Hepatocyte (in vitro differentiated cells): ENCODE measurements around the gene TPK1. TPM values are rescaled to one million over a fixed set of nuclear protein-coding genes. Genes with fewer than 3 reads are reported as not detected.

Source experiments
- DNase-seq: peaks from one replicate; pipeline ENCODE4 v3.0.0-alpha.2; 2016; ENCODE audit warnings: low spot score
- H2AFZ ChIP-seq: fragments of 200-600 bp; sonication (generic); 2 replicates; pipeline ENCODE4 v1.6.0; 2016; ENCODE audit warnings: antibody characterized with exemption, mild to moderate bottlenecking
- H3K27ac ChIP-seq: fragments of 200-600 bp; sonication (generic); 2 replicates; pipeline ENCODE4 v1.5.1; 2016; ENCODE audit warnings: mild to moderate bottlenecking
- H3K27me3 ChIP-seq: fragments of 200-600 bp; sonication (generic); 2 replicates; pipeline ENCODE4 v1.6.1; 2016
- H3K36me3 ChIP-seq: fragments of 200-600 bp; sonication (generic); replicated peaks from 2 replicates; pipeline ENCODE4 v1.5.1; 2016; ENCODE audit warnings: low read depth; ENCODE audit not compliant: insufficient read depth
- H3K4me1 ChIP-seq: fragments of 200-600 bp; sonication (generic); 2 replicates; pipeline ENCODE4 v1.5.1; 2016; ENCODE audit warnings: mild to moderate bottlenecking, moderate library complexity; ENCODE audit not compliant: insufficient read depth
- H3K4me2 ChIP-seq: fragments of 200-600 bp; sonication (generic); 2 replicates; pipeline ENCODE4 v1.6.0; 2016
- H3K4me3 ChIP-seq: fragments of 200-600 bp; sonication (generic); 2 replicates; pipeline ENCODE4 v1.5.1; 2016; ENCODE audit warnings: mild to moderate bottlenecking
- H3K79me2 ChIP-seq: fragments of 200-600 bp; sonication (generic); 2 replicates; pipeline ENCODE4 v1.6.0; 2017; ENCODE audit warnings: mild to moderate bottlenecking
- H3K9me2 ChIP-seq: fragments of 200-600 bp; sonication (generic); replicated peaks from 2 replicates; pipeline ENCODE4 v1.6.0; 2017; ENCODE audit warnings: mild to moderate bottlenecking; ENCODE audit not compliant: insufficient read depth
- H3K9me3 ChIP-seq: fragments of 200-600 bp; sonication (generic); 2 replicates; pipeline ENCODE4 v1.5.1; 2016; ENCODE audit warnings: low read depth, mild to moderate bottlenecking
- H4K20me1 ChIP-seq: fragments of 200-600 bp; sonication (generic); 2 replicates; pipeline ENCODE4 v1.6.0; 2016; ENCODE audit warnings: mild to moderate bottlenecking; ENCODE audit not compliant: insufficient read depth, poor library complexity, severe bottlenecking
- CTCF ChIP-seq: fragments of 200-600 bp; sonication (generic); IDR thresholded peaks from 2 replicates; pipeline ENCODE4 v1.5.1; 2016; ENCODE audit warnings: antibody characterized with exemption, mild to moderate bottlenecking; ENCODE audit not compliant: poor library complexity
- EZH2 ChIP-seq: fragments of 200-600 bp; sonication (generic); IDR thresholded peaks from 2 replicates; pipeline ENCODE4 v1.6.1; 2016; ENCODE audit warnings: antibody characterized with exemption, mild to moderate bottlenecking, borderline replicate concordance
- EZH2phosphoT487 ChIP-seq: fragments of 200-600 bp; sonication (generic); IDR thresholded peaks from one replicate; pipeline ENCODE4 v1.6.1; 2018; ENCODE audit warnings: antibody characterized with exemption, mild to moderate bottlenecking, low read depth, moderate library complexity; ENCODE audit not compliant: unreplicated experiment, severe bottlenecking
- WGBS: methylation state at CpG from one replicate; pipeline ENCODE4 v1.1.6; 2016; ENCODE audit warnings: low lambda C conversion rate; ENCODE audit errors: missing lambda C conversion rate; 5-methylcytosine and 5-hydroxymethylcytosine counted together
- polyA plus RNA-seq: library from polyadenylated mRNA; unstranded; fragments of >200 nt; fragmentation: Nextera tagmentation; extraction: Ambion mirVana; gene quantifications from 2 replicates; pipeline ENCODE4 v1.2.1, GENCODE V29; 2016
- total RNA-seq: library from RNA; depleted of rRNA; stranded (reverse); fragments of >200 nt; gene quantifications from 2 replicates; pipeline ENCODE4 v1.2.3, GENCODE V29; 2014

Gene TPK1
- total and polyA plus RNA-seq, 2 experiments from 2014 or later, result 8.7 to 9.7 TPM

GRCh38 chr7:144653449-144653848 is 182.4 kb downstream of the TPK1 start:
- Histone ChIP-seq H3K9me3 (no peaks in the 10 kb centered on the region), H2AFZ (no peak overlapping the region), H3K79me2 (no peaks in the 10 kb centered on the region), H3K4me1 (no peaks in the 10 kb centered on the region), H3K27me3 (no peaks in the 10 kb centered on the region), H3K9me2 (no peaks in the 10 kb centered on the region), H3K4me3 (no peak overlapping the region), H4K20me1 (no peaks in the 10 kb centered on the region), H3K4me2 (no peak overlapping the region), H3K36me3 (no peaks in the 10 kb centered on the region), H3K27ac (no peak overlapping the region)
- TF ChIP-seq CTCF (no peak), EZH2phosphoT487 (no peak), EZH2 (no peak)
- DNase-seq, result no peak
- WGBS, result 74% methylated on average over 5 of the region's 5 CpGs

GRCh38 chr7:144650439-144650838 is 185.4 kb downstream of the TPK1 start:
- WGBS, result 98% methylated on average over 21 of the region's 24 CpGs
- no peaks in the 10 kb centered on the region for H3K9me3 ChIP-seq
- H3K36me3 ChIP-seq, result no peaks in the 10 kb centered on the region
- no peak overlapping the region for H3K4me2 ChIP-seq
- H3K4me1 ChIP-seq, result no peaks in the 10 kb centered on the region
- H3K4me3 ChIP-seq, result no peak overlapping the region
- no peak overlapping the region for H2AFZ ChIP-seq
- H3K79me2 ChIP-seq, result no peaks in the 10 kb centered on the region
- TF ChIP-seq EZH2, result no peak
- TF ChIP-seq EZH2phosphoT487, result no peak
- TF ChIP-seq CTCF, result no peak
- DNase-seq, result no peak
- no peaks in the 10 kb centered on the region for H3K9me2 ChIP-seq
- no peak overlapping the region for H3K27ac ChIP-seq
- no peaks in the 10 kb centered on the region for H3K27me3 ChIP-seq
- no peaks in the 10 kb centered on the region for H4K20me1 ChIP-seq

- Histone ChIP-seq H3K4me3 (no peak overlapping the region), H3K9me3 (no peaks in the 10 kb centered on the region), H3K4me1 (no peaks in the 10 kb centered on the region), H3K4me2 (no peak overlapping the region), H3K27me3 (no peaks in the 10 kb centered on the region), H3K9me2 (no peaks in the 10 kb centered on the region), H3K36me3 (no peaks in the 10 kb centered on the region), H2AFZ (no peak overlapping the region), H3K79me2 (no peaks in the 10 kb centered on the region), H4K20me1 (no peaks in the 10 kb centered on the region), H3K27ac (no peak overlapping the region)
- TF ChIP-seq EZH2, result no peak
- TF ChIP-seq CTCF, result no peak
- no peak for TF ChIP-seq EZH2phosphoT487
- 77% methylated on average over 2 of the region's 2 CpGs for WGBS
- no peak for DNase-seq
Observed at GRCh38 chr7:144649120-144649519, 186.7 kb downstream of the TPK1 start.
